Measurements from ENCODE around the gene POLR2J.
"Not testable (repeated sequence)": the region's sequence is repeated elsewhere in the genome, so short reads cannot be mapped to it uniquely, and the experiment has no call there.

DNA sequence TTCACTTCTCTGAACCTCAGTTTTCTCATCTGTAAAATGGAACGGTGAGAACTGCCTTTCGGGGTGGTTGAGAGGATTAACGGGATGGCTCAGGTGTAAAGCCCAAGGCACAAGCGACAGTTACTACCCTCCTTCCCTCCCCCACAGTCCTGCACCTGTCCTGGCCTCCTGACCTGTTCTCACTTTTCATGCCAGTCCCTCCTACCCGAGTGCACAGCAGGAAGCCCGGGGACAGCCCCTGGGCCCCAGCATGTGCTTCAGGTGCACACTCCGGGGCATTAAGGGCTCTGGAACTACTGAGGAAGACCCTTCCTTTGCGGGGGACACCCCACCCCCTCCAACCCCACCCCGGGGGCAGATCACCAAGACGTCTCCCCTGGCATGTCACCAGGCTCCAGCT lies 38.2 kb upstream of the POLR2J start:
- TF ChIP-seq, protein P1, sequence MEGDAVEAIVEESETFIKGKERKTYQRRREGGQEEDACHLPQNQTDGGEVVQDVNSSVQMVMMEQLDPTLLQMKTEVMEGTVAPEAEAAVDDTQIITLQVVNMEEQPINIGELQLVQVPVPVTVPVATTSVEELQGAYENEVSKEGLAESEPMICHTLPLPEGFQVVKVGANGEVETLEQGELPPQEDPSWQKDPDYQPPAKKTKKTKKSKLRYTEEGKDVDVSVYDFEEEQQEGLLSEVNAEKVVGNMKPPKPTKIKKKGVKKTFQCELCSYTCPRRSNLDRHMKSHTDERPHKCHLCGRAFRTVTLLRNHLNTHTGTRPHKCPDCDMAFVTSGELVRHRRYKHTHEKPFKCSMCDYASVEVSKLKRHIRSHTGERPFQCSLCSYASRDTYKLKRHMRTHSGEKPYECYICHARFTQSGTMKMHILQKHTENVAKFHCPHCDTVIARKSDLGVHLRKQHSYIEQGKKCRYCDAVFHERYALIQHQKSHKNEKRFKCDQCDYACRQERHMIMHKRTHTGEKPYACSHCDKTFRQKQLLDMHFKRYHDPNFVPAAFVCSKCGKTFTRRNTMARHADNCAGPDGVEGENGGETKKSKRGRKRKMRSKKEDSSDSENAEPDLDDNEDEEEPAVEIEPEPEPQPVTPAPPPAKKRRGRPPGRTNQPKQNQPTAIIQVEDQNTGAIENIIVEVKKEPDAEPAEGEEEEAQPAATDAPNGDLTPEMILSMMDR (IDR thresholded peaks at IDR 0.05): not testable (repeated sequence)
- TF ChIP-seq SIN3A (IDR thresholded peaks at IDR 0.05; ENCODE audit: borderline replicate concordance, insufficient read depth, low read depth, low read length); POLR2AphosphoS5 (IDR thresholded peaks at IDR 0.05; ENCODE audit: low read depth, low read length); TCF7L2 (IDR thresholded peaks at IDR 0.05; ENCODE audit: low read depth, low read length): not testable (repeated sequence)
- TF ChIP-seq, protein P2, sequence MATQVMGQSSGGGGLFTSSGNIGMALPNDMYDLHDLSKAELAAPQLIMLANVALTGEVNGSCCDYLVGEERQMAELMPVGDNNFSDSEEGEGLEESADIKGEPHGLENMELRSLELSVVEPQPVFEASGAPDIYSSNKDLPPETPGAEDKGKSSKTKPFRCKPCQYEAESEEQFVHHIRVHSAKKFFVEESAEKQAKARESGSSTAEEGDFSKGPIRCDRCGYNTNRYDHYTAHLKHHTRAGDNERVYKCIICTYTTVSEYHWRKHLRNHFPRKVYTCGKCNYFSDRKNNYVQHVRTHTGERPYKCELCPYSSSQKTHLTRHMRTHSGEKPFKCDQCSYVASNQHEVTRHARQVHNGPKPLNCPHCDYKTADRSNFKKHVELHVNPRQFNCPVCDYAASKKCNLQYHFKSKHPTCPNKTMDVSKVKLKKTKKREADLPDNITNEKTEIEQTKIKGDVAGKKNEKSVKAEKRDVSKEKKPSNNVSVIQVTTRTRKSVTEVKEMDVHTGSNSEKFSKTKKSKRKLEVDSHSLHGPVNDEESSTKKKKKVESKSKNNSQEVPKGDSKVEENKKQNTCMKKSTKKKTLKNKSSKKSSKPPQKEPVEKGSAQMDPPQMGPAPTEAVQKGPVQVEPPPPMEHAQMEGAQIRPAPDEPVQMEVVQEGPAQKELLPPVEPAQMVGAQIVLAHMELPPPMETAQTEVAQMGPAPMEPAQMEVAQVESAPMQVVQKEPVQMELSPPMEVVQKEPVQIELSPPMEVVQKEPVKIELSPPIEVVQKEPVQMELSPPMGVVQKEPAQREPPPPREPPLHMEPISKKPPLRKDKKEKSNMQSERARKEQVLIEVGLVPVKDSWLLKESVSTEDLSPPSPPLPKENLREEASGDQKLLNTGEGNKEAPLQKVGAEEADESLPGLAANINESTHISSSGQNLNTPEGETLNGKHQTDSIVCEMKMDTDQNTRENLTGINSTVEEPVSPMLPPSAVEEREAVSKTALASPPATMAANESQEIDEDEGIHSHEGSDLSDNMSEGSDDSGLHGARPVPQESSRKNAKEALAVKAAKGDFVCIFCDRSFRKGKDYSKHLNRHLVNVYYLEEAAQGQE (IDR thresholded peaks at IDR 0.05; ENCODE audit: insufficient read depth in 1 of 2, low read depth in 2 of 2, low read length in 1 of 2): not testable (repeated sequence)

Data from Panc1 (cell line).